NCI-H345 treated with DMSO at 0.1 percent for 48 hours (cell line): ENCODE data around the gene PCDHA11.
"Not testable (repeated sequence)": the region's sequence is repeated elsewhere in the genome, so short reads cannot be mapped to it uniquely, and the experiment has no call there.

Experiments
- DNase-seq: peaks from one replicate; lab custom pipeline; 2025; ENCODE audit not compliant: unreplicated experiment; lab: John Stamatoyannopoulos, UW

The PCDHA11 gene

GRCh38 chr5:140868721-140869554, at the start of gene PCDHA11:
TSS of gene PCDHA11 (plus strand) at chr5:140868957. CDS start at chr5:140869104, 147 bp downstream.
- DNase-seq = no peak

- peak; percentile 58 for DNase-seq
Observed at GRCh38 chr5:140821375-140822280, 47.1 kb upstream of the PCDHA11 start, which contains the start of gene PCDHA5. TSS of gene PCDHA5 (plus strand) at chr5:140821613.

- no peak for DNase-seq
Observed at GRCh38 chr5:140822281-140822629, 46.5 kb upstream of the PCDHA11 start.

DNA sequence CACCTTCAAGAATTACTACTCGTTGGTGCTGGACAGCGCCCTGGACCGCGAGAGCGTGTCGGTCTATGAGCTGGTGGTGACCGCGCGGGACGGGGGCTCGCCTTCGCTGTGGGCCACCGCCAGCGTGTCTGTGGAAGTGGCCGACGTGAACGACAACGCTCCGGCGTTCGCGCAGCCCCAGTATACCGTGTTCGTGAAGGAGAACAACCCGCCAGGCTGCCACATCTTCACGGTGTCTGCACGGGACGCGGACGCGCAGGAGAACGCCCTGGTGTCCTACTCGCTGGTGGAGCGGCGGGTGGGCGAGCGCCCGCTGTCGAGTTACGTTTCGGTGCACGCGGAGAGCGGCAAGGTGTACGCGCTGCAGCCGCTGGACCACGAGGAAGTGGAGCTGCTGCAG, 45.8 kb upstream of the PCDHA11 start:
- DNase-seq = not testable (repeated sequence)

DNA sequence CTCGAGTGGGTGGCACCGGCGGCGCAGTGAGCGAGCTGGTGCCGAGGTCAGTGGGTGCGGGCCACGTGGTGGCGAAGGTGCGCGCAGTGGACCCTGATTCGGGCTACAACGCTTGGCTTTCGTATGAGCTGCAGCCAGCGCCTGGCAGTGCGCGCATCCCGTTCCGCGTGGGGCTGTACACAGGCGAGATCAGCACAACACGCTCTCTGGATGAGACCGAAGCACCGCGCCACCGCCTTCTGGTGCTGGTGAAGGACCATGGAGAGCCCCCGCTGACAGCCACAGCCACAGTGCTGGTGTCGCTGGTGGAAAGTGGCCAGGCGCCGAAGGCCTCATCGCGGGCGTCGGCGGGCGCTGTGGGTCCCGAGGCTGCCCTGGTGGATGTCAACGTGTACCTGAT, 45.3 kb upstream of the PCDHA11 start:
- DNase-seq = no peak

- DNase-seq = no peak
Observed at GRCh38 chr5:140827704-140828361, 40.9 kb upstream of the PCDHA11 start, which contains the start of gene PCDHA6. TSS of gene PCDHA6 (plus strand) at chr5:140827960. CDS start at chr5:140828092, 132 bp downstream.

DNA sequence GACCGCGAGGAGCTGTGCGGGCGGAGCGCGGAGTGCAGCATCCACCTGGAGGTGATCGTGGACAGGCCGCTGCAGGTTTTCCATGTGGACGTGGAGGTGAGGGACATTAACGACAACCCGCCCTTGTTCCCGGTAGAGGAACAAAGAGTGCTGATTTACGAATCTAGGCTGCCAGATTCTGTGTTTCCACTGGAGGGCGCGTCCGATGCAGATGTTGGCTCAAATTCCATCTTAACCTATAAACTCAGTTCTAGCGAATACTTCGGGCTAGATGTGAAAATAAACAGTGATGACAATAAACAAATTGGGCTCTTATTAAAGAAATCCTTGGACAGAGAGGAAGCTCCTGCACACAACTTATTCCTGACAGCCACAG, 40.4 kb upstream of the PCDHA11 start:
- no peak for DNase-seq

DNA sequence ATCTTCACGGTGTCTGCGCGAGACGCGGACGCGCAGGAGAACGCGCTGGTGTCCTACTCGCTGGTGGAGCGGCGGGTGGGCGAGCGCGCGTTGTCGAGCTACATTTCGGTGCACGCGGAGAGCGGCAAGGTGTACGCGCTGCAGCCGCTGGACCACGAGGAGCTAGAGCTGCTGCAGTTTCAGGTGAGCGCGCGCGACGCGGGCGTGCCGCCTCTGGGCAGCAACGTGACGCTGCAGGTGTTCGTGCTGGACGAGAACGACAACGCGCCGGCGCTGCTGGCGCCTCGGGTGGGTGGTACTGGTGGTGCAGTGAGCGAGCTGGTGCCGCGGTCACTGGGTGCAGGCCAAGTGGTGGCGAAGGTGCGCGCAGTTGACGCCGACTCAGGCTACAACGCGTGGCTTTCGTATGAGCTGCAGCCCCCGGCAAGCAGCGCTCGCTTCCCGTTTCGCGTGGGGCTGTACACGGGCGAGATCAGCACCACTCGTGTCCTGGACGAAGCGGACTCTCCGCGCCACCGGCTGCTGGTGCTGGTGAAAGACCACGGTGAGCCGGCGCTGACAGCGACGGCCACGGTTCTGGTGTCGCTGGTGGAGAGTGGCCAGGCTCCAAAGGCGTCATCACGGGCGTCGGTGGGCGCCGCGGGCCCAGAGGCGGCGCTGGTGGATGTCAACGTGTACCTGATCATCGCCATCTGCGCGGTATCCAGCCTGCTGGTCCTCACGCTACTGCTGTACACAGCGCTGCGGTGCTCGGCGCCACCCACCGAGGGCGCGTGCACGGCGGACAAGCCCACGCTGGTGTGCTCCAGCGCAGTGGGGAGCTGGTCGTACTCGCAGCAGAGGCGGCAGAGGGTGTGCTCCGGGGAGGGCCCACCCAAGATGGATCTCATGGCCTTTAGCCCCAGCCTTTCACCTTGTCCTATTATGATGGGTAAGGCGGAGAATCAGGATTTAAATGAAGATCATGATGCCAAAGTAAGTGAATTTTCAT, 39.0 kb upstream of the PCDHA11 start:
- DNase-seq = not testable (repeated sequence)

DNA sequence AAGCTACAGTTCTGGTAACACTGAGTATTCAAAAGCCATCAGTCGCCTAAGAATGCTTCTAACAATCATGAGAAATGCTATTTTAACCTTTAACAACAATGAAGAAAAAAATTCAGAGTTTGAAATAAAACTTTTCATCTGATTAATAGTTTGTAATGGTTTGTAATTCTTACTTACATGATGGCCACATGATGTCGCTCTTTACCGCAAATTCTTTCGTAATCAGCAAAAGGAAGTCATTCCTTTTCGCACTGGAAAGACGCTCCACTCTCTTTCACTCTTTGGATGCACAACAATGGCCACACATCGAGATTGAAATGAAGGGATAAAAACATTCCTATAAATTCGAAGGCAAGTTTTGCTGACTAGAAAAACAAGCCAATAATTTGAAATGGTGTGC, 34.8 kb upstream of the PCDHA11 start, which contains the start of gene PCDHA7:
PCDHA7 (plus strand) TSS at position 277 of the 400 bp plus-strand sequence; CDS start at position 392, 115 bp downstream.
- DNase-seq = peak; percentile 16

DNA sequence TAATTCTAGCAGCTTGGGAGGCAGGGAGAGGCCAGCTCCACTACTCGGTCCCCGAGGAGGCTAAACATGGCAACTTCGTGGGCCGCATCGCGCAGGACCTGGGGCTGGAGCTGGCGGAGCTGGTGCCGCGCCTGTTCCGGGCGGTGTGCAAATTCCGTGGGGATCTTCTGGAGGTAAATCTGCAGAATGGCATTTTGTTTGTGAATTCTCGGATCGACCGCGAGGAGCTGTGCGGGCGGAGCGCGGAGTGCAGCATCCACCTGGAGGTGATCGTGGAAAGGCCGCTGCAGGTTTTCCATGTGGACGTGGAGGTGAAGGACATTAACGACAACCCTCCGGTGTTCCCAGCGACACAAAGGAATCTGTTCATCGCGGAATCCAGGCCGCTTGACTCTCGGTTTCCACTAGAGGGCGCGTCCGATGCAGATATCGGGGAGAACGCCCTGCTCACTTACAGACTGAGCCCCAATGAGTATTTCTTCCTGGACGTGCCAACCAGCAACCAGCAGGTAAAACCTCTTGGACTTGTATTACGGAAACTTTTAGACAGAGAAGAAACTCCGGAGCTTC, 34.2 kb upstream of the PCDHA11 start:
- not testable (repeated sequence) for DNase-seq

DNA sequence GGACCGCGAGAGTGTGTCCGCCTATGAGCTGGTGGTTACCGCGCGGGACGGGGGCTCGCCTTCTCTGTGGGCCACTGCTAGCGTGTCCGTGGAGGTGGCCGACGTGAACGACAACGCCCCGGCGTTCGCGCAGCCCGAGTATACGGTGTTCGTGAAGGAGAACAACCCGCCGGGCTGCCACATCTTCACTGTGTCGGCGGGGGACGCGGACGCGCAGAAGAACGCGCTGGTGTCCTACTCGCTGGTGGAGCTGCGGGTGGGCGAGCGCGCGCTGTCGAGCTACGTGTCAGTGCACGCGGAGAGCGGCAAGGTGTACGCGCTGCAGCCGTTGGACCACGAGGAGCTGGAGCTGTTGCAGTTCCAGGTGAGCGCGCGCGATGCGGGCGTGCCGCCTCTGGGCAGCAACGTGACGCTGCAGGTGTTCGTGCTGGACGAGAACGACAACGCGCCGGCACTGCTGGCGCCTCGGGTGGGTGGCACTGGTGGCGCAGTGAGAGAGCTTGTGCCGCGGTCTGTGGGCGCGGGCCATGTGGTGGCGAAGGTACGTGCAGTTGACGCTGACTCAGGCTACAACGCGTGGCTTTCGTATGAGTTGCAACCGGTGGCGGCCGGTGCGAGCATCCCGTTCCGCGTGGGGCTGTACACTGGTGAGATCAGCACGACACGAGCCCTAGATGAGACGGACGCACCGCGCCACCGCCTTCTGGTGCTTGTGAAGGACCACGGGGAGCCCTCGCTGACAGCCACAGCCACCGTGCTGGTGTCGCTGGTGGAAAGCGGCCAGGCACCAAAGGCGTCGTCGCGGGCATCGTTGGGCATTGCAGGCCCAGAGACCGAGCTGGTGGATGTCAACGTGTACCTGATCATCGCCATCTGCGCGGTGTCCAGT, 32.9 kb upstream of the PCDHA11 start:
- DNase-seq = no peak

DNA sequence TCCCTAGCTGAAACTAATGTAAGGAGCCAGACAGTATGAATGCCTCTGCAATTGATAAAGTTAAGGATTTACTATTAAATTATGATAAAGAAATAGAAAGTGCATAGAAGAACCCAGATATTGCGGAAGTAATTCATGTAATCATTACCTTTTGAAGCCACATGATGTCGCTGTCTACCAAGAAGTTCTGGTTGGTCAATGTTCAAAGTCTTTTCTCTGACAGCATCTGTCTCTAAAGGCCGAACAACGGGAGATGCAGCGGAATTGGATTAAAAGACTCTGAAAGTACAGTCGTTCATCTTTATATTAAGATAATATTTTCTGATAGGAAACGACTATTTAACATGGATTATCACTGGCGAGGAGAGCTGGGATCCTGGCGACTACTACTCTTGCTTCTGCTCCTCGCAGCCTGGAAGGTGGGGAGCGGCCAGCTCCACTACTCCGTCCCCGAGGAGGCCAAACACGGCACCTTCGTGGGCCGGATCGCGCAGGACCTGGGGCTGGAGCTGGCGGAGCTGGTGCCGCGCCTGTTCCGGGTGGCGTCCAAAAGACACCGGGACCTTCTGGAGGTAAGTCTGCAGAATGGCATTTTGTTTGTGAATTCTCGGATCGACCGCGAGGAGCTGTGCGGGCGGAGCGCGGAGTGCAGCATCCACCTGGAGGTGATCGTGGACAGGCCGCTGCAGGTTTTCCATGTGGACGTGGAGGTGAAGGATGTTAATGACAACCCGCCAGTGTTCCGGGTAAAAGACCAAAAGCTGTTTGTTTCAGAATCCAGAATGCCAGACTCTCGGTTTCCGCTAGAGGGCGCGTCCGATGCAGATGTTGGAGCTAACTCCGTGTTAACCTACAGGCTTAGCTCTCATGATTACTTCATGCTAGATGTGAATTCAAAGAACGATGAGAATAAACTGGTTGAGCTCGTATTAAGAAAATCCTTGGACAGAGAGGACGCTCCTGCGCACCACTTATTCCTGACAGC, 27.5 kb upstream of the PCDHA11 start, which contains the start of gene PCDHA8:
PCDHA8 (plus strand) TSS at position 210 of the 985 bp plus-strand sequence; CDS start at position 345, 135 bp downstream.
- DNase-seq = no peak

GRCh38 chr5:140842798-140843733, 25.7 kb upstream of the PCDHA11 start:
- DNase-seq = no peak

DNA sequence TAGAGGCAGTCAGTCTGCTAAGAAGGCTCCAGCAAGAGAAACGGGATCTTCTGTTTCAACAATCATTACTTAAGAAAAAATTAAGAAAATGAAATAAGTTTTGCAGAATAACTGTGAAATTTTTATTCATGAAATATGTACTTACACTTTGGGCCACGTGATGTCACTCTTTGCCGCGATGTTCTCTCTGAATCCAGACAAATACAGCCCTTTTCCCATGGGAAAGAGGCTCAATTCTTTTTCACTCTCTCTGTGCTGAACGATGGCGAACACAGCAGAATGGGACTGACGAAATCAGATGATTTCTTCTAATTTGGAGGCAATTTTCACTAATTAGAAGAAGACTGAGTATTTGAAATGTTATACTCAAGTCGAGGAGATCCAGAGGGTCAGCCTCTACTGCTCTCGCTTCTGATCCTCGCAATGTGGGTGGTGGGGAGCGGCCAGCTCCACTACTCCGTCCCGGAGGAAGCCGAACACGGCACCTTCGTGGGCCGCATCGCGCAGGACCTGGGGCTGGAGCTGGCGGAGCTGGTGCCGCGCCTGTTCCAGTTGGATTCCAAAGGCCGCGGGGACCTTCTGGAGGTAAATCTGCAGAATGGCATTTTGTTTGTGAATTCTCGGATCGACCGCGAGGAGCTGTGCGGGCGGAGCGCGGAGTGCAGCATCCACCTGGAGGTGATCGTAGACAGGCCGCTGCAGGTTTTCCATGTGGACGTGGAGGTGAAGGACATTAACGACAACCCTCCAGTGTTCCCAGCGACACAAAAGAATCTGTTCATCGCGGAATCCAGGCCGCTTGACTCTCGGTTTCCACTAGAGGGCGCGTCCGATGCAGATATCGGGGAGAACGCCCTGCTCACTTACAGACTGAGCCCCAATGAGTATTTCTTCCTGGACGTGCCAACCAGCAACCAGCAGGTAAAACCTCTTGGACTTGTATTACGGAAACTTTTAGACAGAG, 20.3 kb upstream of the PCDHA11 start, which contains the start of gene PCDHA9:
PCDHA9 (plus strand) TSS at position 244 of the 964 bp plus-strand sequence; CDS start at position 358, 114 bp downstream.
- not testable (repeated sequence) for DNase-seq
